K562 (cell line): ENCODE results near the gene BFSP2. TPM values are rescaled to one million over a fixed set of nuclear protein-coding genes. Genes with fewer than 3 reads are reported as not detected.

Experiments
- ATAC-seq: fragments of 200-7000 bp; cut with Tn5 transposase; 3 replicates; pipeline ENCODE4 v1.9.1; 2020; ENCODE audit warnings: moderate library complexity
- BruUV-seq: library from RNA; stranded (reverse); fragments of 400-500 nt; replicated peaks from 2 replicates; lab custom pipeline; 2021; lab: Mats Ljungman, UMichigan
- CTCF ChIA-PET: fragments of 300-600 bp; formaldehyde crosslinking; extraction: SDS; loops from one replicate; lab custom pipeline; 2021; ENCODE audit warnings: low intra/inter-chr PET ratio; lab: Yijun Ruan, JAX
- POLR2A ChIA-PET: fragments of 300-600, 350-650 bp; sonication (Branson Sonifier 250); formaldehyde crosslinking; extraction: SDS; loops from one replicate; lab custom pipeline; 2021; ENCODE audit warnings: antibody characterized with exemption, inconsistent platforms; lab: Yijun Ruan, JAX
- DNase-seq, 4 experiments: peaks; one replicate each; pipeline versions ENCODE4 v3.0.0 to v3.0.0-alpha.2; 2011 to 2018; ENCODE audit warnings: low spot score in 3 of 4, mixed read lengths in 3 of 4; ENCODE audit errors: extremely low read depth in 1 of 4
- FAIRE-seq: peaks from 2 replicates; lab custom pipeline; 2011; peaks lifted over from hg19 to GRCh38; lab: Jason Lieb, UNC
- H2AFZ ChIP-seq: 2 replicates; pipeline ENCODE4 v1.6.0; 2011; ENCODE audit warnings: low read depth, low read length, control low read depth, inconsistent platforms
- H3K27ac ChIP-seq: fragments of 200-600 bp; 3 replicates; pipeline ENCODE4 v1.8.0; 2011; ENCODE audit warnings: low read depth, mild to moderate bottlenecking, control low read depth, inconsistent platforms, low read length, moderate library complexity, mixed read lengths; ENCODE audit errors: extremely low read depth
- H3K27me3 ChIP-seq, 2 experiments: fragments of 300-600 bp in 1 of 2; 2 replicates in 1 of 2; 3 replicates in 1 of 2; pipeline versions ENCODE4 v1.6.0 to v1.8.0; 2011; ENCODE audit warnings: inconsistent platforms in 2 of 2, low read length in 2 of 2, mild to moderate bottlenecking in 1 of 2, mixed read lengths in 1 of 2, moderate library complexity in 1 of 2; ENCODE audit not compliant: control insufficient read depth in 2 of 2, insufficient read depth in 2 of 2
- H3K36me3 ChIP-seq: fragments of 300-600 bp; 3 replicates; pipeline ENCODE4 v1.8.0; 2011; ENCODE audit warnings: mild to moderate bottlenecking, low read length, inconsistent platforms; ENCODE audit not compliant: control insufficient read depth, insufficient read depth
- H3K4me1 ChIP-seq, 2 experiments: fragments of 200-600 bp in 1 of 2; replicated peaks in 1 of 2; 2 replicates in 1 of 2; 3 replicates in 1 of 2; pipeline versions ENCODE4 v1.5.1 to v1.8.0; 2011; ENCODE audit warnings: inconsistent platforms in 2 of 2, low read length in 2 of 2, mild to moderate bottlenecking in 1 of 2, mixed read lengths in 1 of 2, moderate library complexity in 1 of 2; ENCODE audit not compliant: control insufficient read depth in 2 of 2, insufficient read depth in 2 of 2
- H3K4me2 ChIP-seq: 2 replicates; pipeline ENCODE4 v1.6.1; 2011; ENCODE audit warnings: low read length, control low read depth, inconsistent platforms, mixed read lengths; ENCODE audit not compliant: insufficient read depth
- H3K4me3 ChIP-seq: fragments of 200-600 bp; sonication (generic), shearing (Covaris generic); 2 replicates; pipeline ENCODE4 v1.5.1; 2016; ENCODE audit warnings: control low read depth, inconsistent platforms
- H3K79me2 ChIP-seq: fragments of 200-600 bp; 3 replicates; pipeline ENCODE4 v1.8.0; 2011; ENCODE audit warnings: low read length, inconsistent platforms; ENCODE audit not compliant: control insufficient read depth, insufficient read depth
- H3K9ac ChIP-seq, 2 experiments: 2 replicates each; pipeline versions ENCODE4 v1.6.0 to v1.6.1; 2011; ENCODE audit warnings: low read depth in 2 of 2, low read length in 2 of 2, control low read depth in 1 of 2, inconsistent platforms in 1 of 2, mild to moderate bottlenecking in 1 of 2, mixed read lengths in 1 of 2; ENCODE audit not compliant: insufficient read depth in 1 of 2
- H3K9me1 ChIP-seq: one replicate; pipeline ENCODE4 v1.6.0; 2011; ENCODE audit warnings: inconsistent platforms, mild to moderate bottlenecking, low read length, moderate library complexity; ENCODE audit not compliant: control insufficient read depth, insufficient read depth
- H3K9me3 ChIP-seq: replicated peaks from 2 replicates; pipeline ENCODE4 v1.5.1; 2011; ENCODE audit warnings: low read depth, low read length, inconsistent platforms; ENCODE audit not compliant: control insufficient read depth, insufficient read depth
- H4K20me1 ChIP-seq: replicated peaks from 2 replicates; pipeline ENCODE4 v1.6.1; 2011; ENCODE audit warnings: low read length, inconsistent platforms, mixed read lengths; ENCODE audit not compliant: control insufficient read depth, insufficient read depth
- BHLHE40 ChIP-seq: IDR thresholded peaks from 2 replicates; pipeline ENCODE4 v1.6.1; 2011; ENCODE audit warnings: low read length, improper control_type of control experiment
- EP300 ChIP-seq: IDR thresholded peaks from 2 replicates; pipeline ENCODE4 v1.6.1; 2012; ENCODE audit warnings: low read length, improper control_type of control experiment
- KDM4B ChIP-seq, 2 experiments: fragments of 450-650 bp in 1 of 2; sonication (generic) in 1 of 2; IDR thresholded peaks; 2 replicates each; pipeline ENCODE4 v1.6.1; 2016 to 2017; ENCODE audit warnings: borderline replicate concordance in 2 of 2, antibody characterized with exemption in 1 of 2, low read depth in 1 of 2, mild to moderate bottlenecking in 1 of 2
- SNRNP70 ChIP-seq: fragments of 200-400 bp; formaldehyde crosslinking; optimal IDR thresholded peaks from 2 replicates; pipeline ENCODE3; 2017; ENCODE audit warnings: low read depth, low read length
- SREBF1 ChIP-seq: fragments of 150-350 bp; IDR thresholded peaks from 2 replicates; pipeline ENCODE4 v1.6.1; 2014; ENCODE audit warnings: antibody characterized with exemption, low read depth, low read length, borderline replicate concordance
- YBX1 ChIP-seq: fragments of 450-650 bp; IDR thresholded peaks from 2 replicates; pipeline ENCODE4 v1.7.1; 2016; ENCODE audit warnings: mild to moderate bottlenecking
- ZFX ChIP-seq: sonication (generic); formaldehyde crosslinking; IDR thresholded peaks from 2 replicates; pipeline ENCODE4 v1.8.0; 2022; ENCODE audit warnings: mild to moderate bottlenecking, missing genetic modification reagents, moderate library complexity
- WGBS: fragments of 100-300 bp; shearing (Covaris generic); methylation state at CpG from one replicate; pipeline ENCODE4 v1.1.6; 2016; ENCODE audit warnings: low coverage, mixed read lengths; ENCODE audit not compliant: insufficient coverage; ENCODE audit errors: missing lambda C conversion rate; 5-methylcytosine and 5-hydroxymethylcytosine counted together
- in situ Hi-C: fragments of 300-500 bp; cut with MboI; formaldehyde crosslinking; loops from 4 replicates; pipeline ENCODE4 v1.15.0; 2018; ENCODE audit warnings: inconsistent platforms, mixed read lengths
- intact Hi-C: fragments of 100-400 bp; cut with micrococcal nuclease; formaldehyde crosslinking; loops from 2 replicates; pipeline ENCODE4 v1.14.2; 2022
- polyA plus RNA-seq, 8 experiments: library from polyadenylated mRNA; depleted of rRNA in 4 of 8; stranded (reverse) in 5 of 8; unstranded in 3 of 8; fragments of >200 nt; fragmentation: Nextera tagmentation in 2 of 8; fragmentation: Illumina TruSeq in 1 of 8; extraction: Ambion mirVana in 2 of 8; extraction: Trizol in 1 of 8; gene quantifications; 2 replicates each; pipeline versions ENCODE4 v1.2.1 to v1.2.3, GENCODE V29; 2011 to 2014; ENCODE audit warnings: inconsistent platforms in 1 of 8, missing spikeins in 1 of 8
- total RNA-seq, 7 experiments: library from RNA; depleted of rRNA in 6 of 7; stranded (reverse); fragments of >200 nt in 6 of 7; fragmentation: Illumina TruSeq in 2 of 7; extraction: Trizol in 2 of 7; gene quantifications; 2 replicates each; pipeline versions ENCODE4 v1.2.1 to v1.2.3, GENCODE V29; 2011 to 2021; ENCODE audit warnings: low replicate concordance in 1 of 7
- TF ChIP-seq, protein P1 (sequence below): fragments of 250-450 bp; sonication (Bioruptor Pico); IDR thresholded peaks from 2 replicates; pipeline ENCODE4 v1.4.0; 2020; ENCODE audit warnings: borderline replicate concordance
- TF ChIP-seq, protein P2 (sequence below): sonication (generic); formaldehyde crosslinking; IDR thresholded peaks from 2 replicates; pipeline ENCODE4 v1.8.0; 2022; ENCODE audit warnings: missing genetic modification reagents, mild to moderate bottlenecking, borderline replicate concordance
- TF ChIP-seq, protein P3 (sequence below): fragments of 250-450 bp; sonication (Bioruptor Pico); IDR thresholded peaks from 2 replicates; pipeline ENCODE4 v1.8.0; 2021; ENCODE audit warnings: moderate library complexity, mild to moderate bottlenecking, inconsistent platforms

The BFSP2 gene
- total and polyA plus RNA-seq, 9 of the 15 experiments (the other 6 are each of a cell fraction or from before 2014, with no cell fraction given) = not detected

DNA sequence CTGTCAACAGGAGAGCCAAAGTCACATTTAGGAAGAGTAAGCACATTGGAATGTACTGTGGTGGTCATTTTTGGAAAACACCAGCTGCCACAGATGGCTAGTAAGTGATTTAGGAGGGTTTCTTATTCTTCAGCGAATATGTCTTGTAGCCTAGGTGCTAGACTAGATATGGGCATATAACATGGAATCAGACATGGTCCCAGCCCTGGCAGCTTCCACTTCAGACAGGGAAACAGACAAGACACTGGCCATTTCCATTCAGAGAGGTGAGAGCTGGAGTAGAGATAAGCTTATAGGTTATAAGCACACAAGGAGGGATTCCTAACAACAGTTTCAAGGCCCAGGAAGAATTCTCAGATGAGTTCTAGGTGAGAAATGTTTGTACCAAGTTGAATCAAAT is 28.2 kb upstream of the BFSP2 start (continued):
- TF ChIP-seq, protein P1, sequence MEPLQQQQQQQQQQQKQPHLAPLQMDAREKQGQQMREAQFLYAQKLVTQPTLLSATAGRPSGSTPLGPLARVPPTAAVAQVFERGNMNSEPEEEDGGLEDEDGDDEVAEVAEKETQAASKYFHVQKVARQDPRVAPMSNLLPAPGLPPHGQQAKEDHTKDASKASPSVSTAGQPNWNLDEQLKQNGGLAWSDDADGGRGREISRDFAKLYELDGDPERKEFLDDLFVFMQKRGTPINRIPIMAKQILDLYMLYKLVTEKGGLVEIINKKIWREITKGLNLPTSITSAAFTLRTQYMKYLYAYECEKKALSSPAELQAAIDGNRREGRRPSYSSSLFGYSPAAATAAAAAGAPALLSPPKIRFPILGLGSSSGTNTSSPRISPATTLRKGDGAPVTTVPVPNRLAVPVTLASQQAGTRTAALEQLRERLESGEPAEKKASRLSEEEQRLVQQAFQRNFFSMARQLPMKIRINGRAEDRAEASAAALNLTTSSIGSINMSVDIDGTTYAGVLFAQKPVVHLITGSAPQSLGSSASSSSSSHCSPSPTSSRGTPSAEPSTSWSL (CRISPR knock-in tag) = no peak
- no peak for TF ChIP-seq SNRNP70
- TF ChIP-seq, protein P2, sequence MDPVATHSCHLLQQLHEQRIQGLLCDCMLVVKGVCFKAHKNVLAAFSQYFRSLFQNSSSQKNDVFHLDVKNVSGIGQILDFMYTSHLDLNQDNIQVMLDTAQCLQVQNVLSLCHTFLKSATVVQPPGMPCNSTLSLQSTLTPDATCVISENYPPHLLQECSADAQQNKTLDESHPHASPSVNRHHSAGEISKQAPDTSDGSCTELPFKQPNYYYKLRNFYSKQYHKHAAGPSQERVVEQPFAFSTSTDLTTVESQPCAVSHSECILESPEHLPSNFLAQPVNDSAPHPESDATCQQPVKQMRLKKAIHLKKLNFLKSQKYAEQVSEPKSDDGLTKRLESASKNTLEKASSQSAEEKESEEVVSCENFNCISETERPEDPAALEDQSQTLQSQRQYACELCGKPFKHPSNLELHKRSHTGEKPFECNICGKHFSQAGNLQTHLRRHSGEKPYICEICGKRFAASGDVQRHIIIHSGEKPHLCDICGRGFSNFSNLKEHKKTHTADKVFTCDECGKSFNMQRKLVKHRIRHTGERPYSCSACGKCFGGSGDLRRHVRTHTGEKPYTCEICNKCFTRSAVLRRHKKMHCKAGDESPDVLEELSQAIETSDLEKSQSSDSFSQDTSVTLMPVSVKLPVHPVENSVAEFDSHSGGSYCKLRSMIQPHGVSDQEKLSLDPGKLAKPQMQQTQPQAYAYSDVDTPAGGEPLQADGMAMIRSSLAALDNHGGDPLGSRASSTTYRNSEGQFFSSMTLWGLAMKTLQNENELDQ (CRISPR knock-in tag) = no peak
- TF ChIP-seq BHLHE40 = no peak

DNA sequence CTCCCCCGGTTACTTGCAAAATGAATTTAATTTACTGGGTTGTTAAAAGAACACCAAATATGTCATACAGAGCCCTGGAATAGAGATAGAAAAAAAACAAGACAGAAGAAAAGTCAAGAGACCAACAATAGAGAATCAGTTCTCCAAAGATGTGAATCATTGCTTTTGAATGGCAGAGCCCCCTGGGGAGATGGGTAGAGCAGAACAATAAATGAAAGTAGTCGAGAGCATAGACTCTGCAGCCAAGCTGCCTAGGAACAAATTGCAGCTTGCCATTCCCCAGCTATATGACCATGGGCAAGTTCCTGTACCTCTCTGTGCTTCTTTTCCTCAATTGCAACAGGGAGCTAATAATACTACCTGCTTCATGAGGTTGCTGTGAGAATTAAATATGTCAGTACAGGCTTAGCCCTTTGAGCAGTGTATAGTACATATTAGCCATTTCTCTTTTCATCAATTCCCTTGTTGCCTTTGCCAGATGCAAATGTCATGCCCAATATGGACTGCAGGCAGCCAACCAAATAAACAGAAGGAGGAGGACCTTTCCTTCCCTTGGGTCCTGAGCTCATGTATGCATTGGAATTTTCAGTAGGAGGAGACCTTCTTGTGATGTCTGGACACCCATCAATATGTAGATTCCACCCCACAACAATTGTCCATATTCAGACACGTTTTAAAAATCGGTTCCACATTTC is 25.0 kb upstream of the BFSP2 start:
- POLR2A ChIA-PET = interaction anchor here (0.8 kb wide), 1 partner anchor 9 kb away, joined by 3 read pairs; no protein-coding TSS in a partner anchor
- no peak for TF ChIP-seq SREBF1
- no peak for TF ChIP-seq BHLHE40
- TF ChIP-seq, protein P3, sequence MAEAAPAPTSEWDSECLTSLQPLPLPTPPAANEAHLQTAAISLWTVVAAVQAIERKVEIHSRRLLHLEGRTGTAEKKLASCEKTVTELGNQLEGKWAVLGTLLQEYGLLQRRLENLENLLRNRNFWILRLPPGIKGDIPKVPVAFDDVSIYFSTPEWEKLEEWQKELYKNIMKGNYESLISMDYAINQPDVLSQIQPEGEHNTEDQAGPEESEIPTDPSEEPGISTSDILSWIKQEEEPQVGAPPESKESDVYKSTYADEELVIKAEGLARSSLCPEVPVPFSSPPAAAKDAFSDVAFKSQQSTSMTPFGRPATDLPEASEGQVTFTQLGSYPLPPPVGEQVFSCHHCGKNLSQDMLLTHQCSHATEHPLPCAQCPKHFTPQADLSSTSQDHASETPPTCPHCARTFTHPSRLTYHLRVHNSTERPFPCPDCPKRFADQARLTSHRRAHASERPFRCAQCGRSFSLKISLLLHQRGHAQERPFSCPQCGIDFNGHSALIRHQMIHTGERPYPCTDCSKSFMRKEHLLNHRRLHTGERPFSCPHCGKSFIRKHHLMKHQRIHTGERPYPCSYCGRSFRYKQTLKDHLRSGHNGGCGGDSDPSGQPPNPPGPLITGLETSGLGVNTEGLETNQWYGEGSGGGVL (CRISPR knock-in tag) = no peak
- TF ChIP-seq ZFX (CRISPR knock-in tag) = no peak
- no peak for TF ChIP-seq EP300
- no peak for TF ChIP-seq KDM4B (IDR thresholded peaks at IDR 0.05; ENCODE audit: borderline replicate concordance in 2 of 2, low read depth in 1 of 2)
- no peak for TF ChIP-seq YBX1
- no peak for ATAC-seq
- H3K9me3 ChIP-seq = no peaks in the 10 kb centered on the region
- no peaks in the 10 kb centered on the region for H3K36me3 ChIP-seq
- H3K4me2 ChIP-seq = no peak overlapping the region
- H2AFZ ChIP-seq = no peak overlapping the region
- H3K9ac ChIP-seq = no peak overlapping the region
- DNase-seq = no peak
- no peaks in the 10 kb centered on the region; a peak in 2 of 5 replicates for H3K4me1 ChIP-seq
- intact Hi-C loops = loop anchor here (5.0 kb wide), 1 partner anchor 47 kb away; no protein-coding TSS in a partner anchor
- 27% methylated on average over 4 of the region's 4 CpGs for WGBS
- no peaks in the 10 kb centered on the region; a peak in 1 of 5 replicates for H3K27me3 ChIP-seq
- in situ Hi-C loops = loop anchor here (25.0 kb wide), 1 partner anchor 338 kb away; the partner anchor contains the start of gene TMEM108
- no peaks in the 10 kb centered on the region for H3K9me1 ChIP-seq
- H3K27ac ChIP-seq = no peak overlapping the region
- CTCF ChIA-PET = no interaction called here
- no TSS peak for BruUV-seq
- no peak for FAIRE-seq
- no peaks in the 10 kb centered on the region for H3K79me2 ChIP-seq
- H3K4me3 ChIP-seq = no peak overlapping the region
- H4K20me1 ChIP-seq = no peaks in the 10 kb centered on the region
